HepG2 (cell line): ENCODE results near the gene CPSF4. TPM values are rescaled to one million over a fixed set of nuclear protein-coding genes. Genes with fewer than 3 reads are reported as not detected.

Experiments
- ADNP ChIP-seq: sonication (generic); formaldehyde crosslinking; IDR thresholded peaks from 2 replicates; pipeline ENCODE4 v1.4.0; 2020; ENCODE audit warnings: missing genetic modification reagents
- ARNT ChIP-seq: fragments of 450-650 bp; IDR thresholded peaks from 2 replicates; pipeline ENCODE4 v1.6.1; 2017
- HNRNPH1 ChIP-seq: fragments of 200-400 bp; formaldehyde crosslinking; optimal IDR thresholded peaks from 2 replicates; pipeline ENCODE3; 2017; ENCODE audit warnings: mild to moderate bottlenecking, low read depth, low read length
- NFE2L1 ChIP-seq: sonication (generic); formaldehyde crosslinking; IDR thresholded peaks from 2 replicates; pipeline ENCODE4 v1.4.0; 2020; ENCODE audit warnings: missing genetic modification reagents, mild to moderate bottlenecking, borderline replicate concordance
- SATB2 ChIP-seq: sonication (generic); formaldehyde crosslinking; IDR thresholded peaks from 2 replicates; pipeline ENCODE4 v1.5.0; 2020; ENCODE audit warnings: missing genetic modification reagents
- SNAPC2 ChIP-seq: sonication (generic); formaldehyde crosslinking; IDR thresholded peaks from 2 replicates; pipeline ENCODE4 v1.8.1; 2022; ENCODE audit warnings: mild to moderate bottlenecking, missing genetic modification reagents
- SRF ChIP-seq: IDR thresholded peaks from 2 replicates; pipeline ENCODE4 v1.6.1; 2011; ENCODE audit warnings: mild to moderate bottlenecking, low read depth, low read length, moderate library complexity
- ZNF136 ChIP-seq: sonication (generic); formaldehyde crosslinking; IDR thresholded peaks from 2 replicates; pipeline ENCODE4 v1.8.1; 2022; ENCODE audit warnings: low read depth, mild to moderate bottlenecking, moderate library complexity, missing genetic modification reagents
- ZNF263 ChIP-seq: sonication (generic); formaldehyde crosslinking; IDR thresholded peaks from 2 replicates; pipeline ENCODE4 v1.4.0; 2020; ENCODE audit warnings: missing genetic modification reagents
- ZNF546 ChIP-seq: sonication (generic); formaldehyde crosslinking; conservative IDR thresholded peaks from 2 replicates; pipeline ENCODE4 v1.8.1; 2023; ENCODE audit warnings: mild to moderate bottlenecking, missing genetic modification reagents
- ZNF589 ChIP-seq: sonication (generic); formaldehyde crosslinking; conservative IDR thresholded peaks from 2 replicates; pipeline ENCODE4 v1.8.0; 2022; ENCODE audit warnings: mild to moderate bottlenecking, moderate library complexity, missing genetic modification reagents
- ZNF607 ChIP-seq: sonication (generic); formaldehyde crosslinking; IDR thresholded peaks from 2 replicates; pipeline ENCODE4 v1.5.1; 2020; ENCODE audit warnings: missing genetic modification reagents, mild to moderate bottlenecking, borderline replicate concordance
- ZNF776 ChIP-seq: sonication (generic); formaldehyde crosslinking; IDR thresholded peaks from 2 replicates; pipeline ENCODE4 v1.4.0; 2020; ENCODE audit warnings: mild to moderate bottlenecking, missing genetic modification reagents
- polyA plus RNA-seq, 8 experiments: library from polyadenylated mRNA; depleted of rRNA in 3 of 8; stranded (reverse) in 7 of 8; unstranded in 1 of 8; fragments of >200 nt; fragmentation: Illumina TruSeq in 4 of 8; extraction: Trizol in 4 of 8; gene quantifications; 2 replicates each; pipeline versions ENCODE4 v1.2.1 to v1.2.3, GENCODE V29; 2011 to 2016; ENCODE audit warnings: low read depth in 4 of 8, missing spikeins in 1 of 8, mixed read lengths in 1 of 8; ENCODE audit not compliant: insufficient read depth in 1 of 8
- total RNA-seq, 5 experiments: library from RNA; depleted of rRNA; stranded (reverse); fragments of >200 nt; fragmentation: Illumina TruSeq; extraction: Trizol; gene quantifications; 2 replicates each; pipeline ENCODE4 v1.2.3, GENCODE V29; 2016; ENCODE audit warnings: low read depth in 1 of 5
- TF ChIP-seq, protein P1 (sequence below): sonication (generic); formaldehyde crosslinking; IDR thresholded peaks from 2 replicates; pipeline ENCODE4 v1.9.0; 2021; ENCODE audit warnings: missing genetic modification reagents, mild to moderate bottlenecking, borderline replicate concordance
- TF ChIP-seq, protein P2 (sequence below): IDR thresholded peaks from 2 replicates; pipeline ENCODE4 v1.6.1; 2016; ENCODE audit warnings: missing genetic modification reagents, missing compliant biosample characterization
- TF ChIP-seq, protein P3 (sequence below): sonication (generic); formaldehyde crosslinking; IDR thresholded peaks from 2 replicates; pipeline ENCODE4 v1.4.0; 2020; ENCODE audit warnings: mild to moderate bottlenecking, missing genetic modification reagents, borderline replicate concordance
- TF ChIP-seq, protein P4 (sequence below): sonication (generic); formaldehyde crosslinking; IDR thresholded peaks from 2 replicates; pipeline ENCODE4 v1.9.0; 2021; ENCODE audit warnings: mild to moderate bottlenecking, missing genetic modification reagents
- TF ChIP-seq, protein P5 (sequence below): sonication (generic); formaldehyde crosslinking; IDR thresholded peaks from 2 replicates; pipeline ENCODE4 v1.8.0; 2022; ENCODE audit warnings: missing genetic modification reagents, mild to moderate bottlenecking, borderline replicate concordance

Gene CPSF4
- total and polyA plus RNA-seq, 2 of the 13 experiments (the other 11 are each of a cell fraction or from before 2014, with no cell fraction given) = 34.1 to 49.6 TPM

DNA sequence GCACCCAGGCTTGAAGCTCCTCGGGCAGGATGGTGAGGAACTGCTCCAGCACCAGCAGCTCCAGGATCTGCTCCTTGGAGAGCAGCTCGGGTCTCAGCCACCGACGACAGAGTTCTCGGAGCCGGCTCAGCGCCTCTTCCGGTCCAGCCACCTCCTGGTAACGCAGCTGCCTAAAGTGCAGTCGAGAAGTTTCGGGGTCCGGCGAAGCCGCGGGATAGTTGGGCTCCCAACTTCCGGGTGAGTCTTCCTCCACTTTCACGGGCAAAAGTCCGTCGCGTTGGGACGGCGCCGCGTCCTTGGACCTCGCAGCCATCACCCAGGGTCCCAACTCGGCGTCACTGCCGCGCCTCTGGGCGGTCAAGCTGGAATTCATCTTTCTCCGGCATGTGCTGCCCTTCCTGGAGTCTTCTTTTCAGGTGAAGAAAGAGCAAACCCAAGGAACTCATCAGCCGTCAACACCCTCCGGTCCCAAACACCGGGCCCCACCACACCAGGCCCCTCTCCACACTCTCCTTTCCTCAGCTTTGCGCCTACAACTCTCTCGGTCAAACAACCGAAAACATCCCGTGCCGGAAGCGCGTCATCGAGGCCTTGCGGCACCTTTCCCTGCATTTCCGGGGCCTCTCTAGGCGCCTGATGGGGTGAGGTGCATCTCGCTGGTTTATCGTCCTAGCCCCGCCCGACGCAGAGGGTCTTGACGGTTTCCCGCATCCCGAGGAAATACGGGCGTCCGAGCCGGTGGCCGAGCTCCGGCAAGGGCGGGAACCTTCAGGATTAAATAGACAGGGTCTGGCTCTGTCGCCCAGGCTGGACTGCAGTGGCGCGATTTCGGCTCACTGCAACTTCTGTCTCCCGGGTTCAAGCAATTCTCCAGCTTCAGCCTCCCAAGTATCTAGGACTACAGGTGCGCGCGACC lies 61.2 kb downstream of the CPSF4 start, which contains the start of gene ZNF394 (continued):
- TF ChIP-seq SRF (no peak), ZNF546 (CRISPR knock-in tag) (no peak; the same call in none of the 2 replicates), ZNF136 (no peak), ADNP (CRISPR knock-in tag) (no peak), ARNT (no peak), SNAPC2 (0 out of 2 replicates have a peak, but pooled peaks have one; percentile 72), HNRNPH1 (no peak), SATB2 (CRISPR knock-in tag) (no peak), ZNF263 (CRISPR knock-in tag) (no peak; the same call in 1 of the 2 replicates), ZNF589 (CRISPR knock-in tag) (no peak), ZNF607 (CRISPR knock-in tag) (peak; percentile 51; the same call in 1 of the 2 replicates), NFE2L1 (no peak), ZNF776 (CRISPR knock-in tag) (no peak; the same call in 1 of the 2 replicates)
- TF ChIP-seq, protein P1, sequence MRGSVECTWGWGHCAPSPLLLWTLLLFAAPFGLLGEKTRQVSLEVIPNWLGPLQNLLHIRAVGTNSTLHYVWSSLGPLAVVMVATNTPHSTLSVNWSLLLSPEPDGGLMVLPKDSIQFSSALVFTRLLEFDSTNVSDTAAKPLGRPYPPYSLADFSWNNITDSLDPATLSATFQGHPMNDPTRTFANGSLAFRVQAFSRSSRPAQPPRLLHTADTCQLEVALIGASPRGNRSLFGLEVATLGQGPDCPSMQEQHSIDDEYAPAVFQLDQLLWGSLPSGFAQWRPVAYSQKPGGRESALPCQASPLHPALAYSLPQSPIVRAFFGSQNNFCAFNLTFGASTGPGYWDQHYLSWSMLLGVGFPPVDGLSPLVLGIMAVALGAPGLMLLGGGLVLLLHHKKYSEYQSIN = no peak
- TF ChIP-seq, protein P2, sequence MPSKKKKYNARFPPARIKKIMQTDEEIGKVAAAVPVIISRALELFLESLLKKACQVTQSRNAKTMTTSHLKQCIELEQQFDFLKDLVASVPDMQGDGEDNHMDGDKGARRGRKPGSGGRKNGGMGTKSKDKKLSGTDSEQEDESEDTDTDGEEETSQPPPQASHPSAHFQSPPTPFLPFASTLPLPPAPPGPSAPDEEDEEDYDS = peak; percentile 85
- TF ChIP-seq, protein P3, sequence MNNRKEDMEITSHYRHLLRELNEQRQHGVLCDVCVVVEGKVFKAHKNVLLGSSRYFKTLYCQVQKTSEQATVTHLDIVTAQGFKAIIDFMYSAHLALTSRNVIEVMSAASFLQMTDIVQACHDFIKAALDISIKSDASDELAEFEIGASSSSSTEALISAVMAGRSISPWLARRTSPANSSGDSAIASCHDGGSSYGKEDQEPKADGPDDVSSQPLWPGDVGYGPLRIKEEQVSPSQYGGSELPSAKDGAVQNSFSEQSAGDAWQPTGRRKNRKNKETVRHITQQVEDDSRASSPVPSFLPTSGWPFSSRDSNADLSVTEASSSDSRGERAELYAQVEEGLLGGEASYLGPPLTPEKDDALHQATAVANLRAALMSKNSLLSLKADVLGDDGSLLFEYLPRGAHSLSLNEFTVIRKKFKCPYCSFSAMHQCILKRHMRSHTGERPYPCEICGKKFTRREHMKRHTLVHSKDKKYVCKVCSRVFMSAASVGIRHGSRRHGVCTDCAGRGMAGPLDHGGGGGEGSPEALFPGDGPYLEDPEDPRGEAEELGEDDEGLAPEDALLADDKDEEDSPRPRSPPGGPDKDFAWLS (CRISPR knock-in tag) = no peak
- TF ChIP-seq, protein P4, sequence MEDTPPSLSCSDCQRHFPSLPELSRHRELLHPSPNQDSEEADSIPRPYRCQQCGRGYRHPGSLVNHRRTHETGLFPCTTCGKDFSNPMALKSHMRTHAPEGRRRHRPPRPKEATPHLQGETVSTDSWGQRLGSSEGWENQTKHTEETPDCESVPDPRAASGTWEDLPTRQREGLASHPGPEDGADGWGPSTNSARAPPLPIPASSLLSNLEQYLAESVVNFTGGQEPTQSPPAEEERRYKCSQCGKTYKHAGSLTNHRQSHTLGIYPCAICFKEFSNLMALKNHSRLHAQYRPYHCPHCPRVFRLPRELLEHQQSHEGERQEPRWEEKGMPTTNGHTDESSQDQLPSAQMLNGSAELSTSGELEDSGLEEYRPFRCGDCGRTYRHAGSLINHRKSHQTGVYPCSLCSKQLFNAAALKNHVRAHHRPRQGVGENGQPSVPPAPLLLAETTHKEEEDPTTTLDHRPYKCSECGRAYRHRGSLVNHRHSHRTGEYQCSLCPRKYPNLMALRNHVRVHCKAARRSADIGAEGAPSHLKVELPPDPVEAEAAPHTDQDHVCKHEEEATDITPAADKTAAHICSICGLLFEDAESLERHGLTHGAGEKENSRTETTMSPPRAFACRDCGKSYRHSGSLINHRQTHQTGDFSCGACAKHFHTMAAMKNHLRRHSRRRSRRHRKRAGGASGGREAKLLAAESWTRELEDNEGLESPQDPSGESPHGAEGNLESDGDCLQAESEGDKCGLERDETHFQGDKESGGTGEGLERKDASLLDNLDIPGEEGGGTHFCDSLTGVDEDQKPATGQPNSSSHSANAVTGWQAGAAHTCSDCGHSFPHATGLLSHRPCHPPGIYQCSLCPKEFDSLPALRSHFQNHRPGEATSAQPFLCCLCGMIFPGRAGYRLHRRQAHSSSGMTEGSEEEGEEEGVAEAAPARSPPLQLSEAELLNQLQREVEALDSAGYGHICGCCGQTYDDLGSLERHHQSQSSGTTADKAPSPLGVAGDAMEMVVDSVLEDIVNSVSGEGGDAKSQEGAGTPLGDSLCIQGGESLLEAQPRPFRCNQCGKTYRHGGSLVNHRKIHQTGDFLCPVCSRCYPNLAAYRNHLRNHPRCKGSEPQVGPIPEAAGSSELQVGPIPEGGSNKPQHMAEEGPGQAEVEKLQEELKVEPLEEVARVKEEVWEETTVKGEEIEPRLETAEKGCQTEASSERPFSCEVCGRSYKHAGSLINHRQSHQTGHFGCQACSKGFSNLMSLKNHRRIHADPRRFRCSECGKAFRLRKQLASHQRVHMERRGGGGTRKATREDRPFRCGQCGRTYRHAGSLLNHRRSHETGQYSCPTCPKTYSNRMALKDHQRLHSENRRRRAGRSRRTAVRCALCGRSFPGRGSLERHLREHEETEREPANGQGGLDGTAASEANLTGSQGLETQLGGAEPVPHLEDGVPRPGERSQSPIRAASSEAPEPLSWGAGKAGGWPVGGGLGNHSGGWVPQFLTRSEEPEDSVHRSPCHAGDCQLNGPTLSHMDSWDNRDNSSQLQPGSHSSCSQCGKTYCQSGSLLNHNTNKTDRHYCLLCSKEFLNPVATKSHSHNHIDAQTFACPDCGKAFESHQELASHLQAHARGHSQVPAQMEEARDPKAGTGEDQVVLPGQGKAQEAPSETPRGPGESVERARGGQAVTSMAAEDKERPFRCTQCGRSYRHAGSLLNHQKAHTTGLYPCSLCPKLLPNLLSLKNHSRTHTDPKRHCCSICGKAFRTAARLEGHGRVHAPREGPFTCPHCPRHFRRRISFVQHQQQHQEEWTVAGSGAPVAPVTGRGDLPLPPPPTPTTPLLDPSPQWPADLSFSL (CRISPR knock-in tag) = 0 out of 2 replicates have a peak, but pooled peaks have one; percentile 53
- TF ChIP-seq, protein P5, sequence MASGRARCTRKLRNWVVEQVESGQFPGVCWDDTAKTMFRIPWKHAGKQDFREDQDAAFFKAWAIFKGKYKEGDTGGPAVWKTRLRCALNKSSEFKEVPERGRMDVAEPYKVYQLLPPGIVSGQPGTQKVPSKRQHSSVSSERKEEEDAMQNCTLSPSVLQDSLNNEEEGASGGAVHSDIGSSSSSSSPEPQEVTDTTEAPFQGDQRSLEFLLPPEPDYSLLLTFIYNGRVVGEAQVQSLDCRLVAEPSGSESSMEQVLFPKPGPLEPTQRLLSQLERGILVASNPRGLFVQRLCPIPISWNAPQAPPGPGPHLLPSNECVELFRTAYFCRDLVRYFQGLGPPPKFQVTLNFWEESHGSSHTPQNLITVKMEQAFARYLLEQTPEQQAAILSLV = peak; percentile 65; the same call in 1 of the 2 replicates
